ENCODE data around the gene JAG1.

JAG1 gene

DNA sequence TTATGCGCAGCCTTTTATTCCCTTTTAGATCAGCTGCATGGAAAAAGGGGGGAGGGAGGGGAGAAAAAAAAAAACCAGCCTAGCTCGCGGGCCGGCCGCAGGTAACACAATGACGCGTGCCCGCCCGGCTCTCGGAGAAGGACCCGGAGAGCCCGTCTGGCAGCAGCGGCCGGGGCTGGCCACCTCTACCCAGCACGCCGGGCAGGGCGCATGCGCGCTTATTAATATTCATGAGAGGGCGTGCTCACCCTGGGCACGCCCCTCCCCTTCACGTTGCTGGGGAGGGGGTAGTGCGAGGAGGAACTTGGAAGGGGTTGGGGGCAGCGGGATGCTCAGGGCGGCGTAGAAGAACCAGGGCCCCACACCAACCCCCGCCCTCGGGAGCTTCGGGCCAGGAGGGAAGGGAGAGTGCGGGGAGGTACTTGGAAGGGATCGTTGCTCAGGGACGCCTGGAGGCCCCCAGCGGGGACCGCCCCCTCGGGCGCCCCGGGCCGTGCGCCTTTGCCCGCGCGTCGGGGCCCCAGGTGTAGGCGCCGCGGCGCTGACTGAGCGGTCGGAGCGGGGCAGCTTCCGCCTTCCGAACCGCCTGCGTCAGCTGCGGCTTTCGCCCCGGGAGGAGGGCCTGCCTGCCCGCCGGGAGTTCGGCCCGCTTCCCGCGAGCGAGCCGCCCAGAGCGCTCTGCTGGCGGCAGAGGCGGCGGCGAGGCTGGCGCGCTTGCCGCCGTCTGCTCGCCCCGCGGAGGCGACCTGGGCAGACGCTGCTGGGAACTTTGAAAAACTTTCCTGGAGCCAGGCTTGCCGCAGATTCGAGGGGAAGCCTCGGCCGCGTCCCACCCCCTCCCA, at the start of gene JAG1:
TSS of gene JAG1 (minus strand) at position 158 of the 842 bp plus-strand sequence. CDS start 469 bp downstream, outside the sequence.
- peak within 1 kb of the TSS; percentile 82 for H3K4me3 ChIP-seq (ENCODE audit: low read length)
- DNase-seq (ENCODE audit: low read depth), result peak; percentile 91
- TF ChIP-seq, protein P1, sequence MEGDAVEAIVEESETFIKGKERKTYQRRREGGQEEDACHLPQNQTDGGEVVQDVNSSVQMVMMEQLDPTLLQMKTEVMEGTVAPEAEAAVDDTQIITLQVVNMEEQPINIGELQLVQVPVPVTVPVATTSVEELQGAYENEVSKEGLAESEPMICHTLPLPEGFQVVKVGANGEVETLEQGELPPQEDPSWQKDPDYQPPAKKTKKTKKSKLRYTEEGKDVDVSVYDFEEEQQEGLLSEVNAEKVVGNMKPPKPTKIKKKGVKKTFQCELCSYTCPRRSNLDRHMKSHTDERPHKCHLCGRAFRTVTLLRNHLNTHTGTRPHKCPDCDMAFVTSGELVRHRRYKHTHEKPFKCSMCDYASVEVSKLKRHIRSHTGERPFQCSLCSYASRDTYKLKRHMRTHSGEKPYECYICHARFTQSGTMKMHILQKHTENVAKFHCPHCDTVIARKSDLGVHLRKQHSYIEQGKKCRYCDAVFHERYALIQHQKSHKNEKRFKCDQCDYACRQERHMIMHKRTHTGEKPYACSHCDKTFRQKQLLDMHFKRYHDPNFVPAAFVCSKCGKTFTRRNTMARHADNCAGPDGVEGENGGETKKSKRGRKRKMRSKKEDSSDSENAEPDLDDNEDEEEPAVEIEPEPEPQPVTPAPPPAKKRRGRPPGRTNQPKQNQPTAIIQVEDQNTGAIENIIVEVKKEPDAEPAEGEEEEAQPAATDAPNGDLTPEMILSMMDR (conservative IDR thresholded peaks at IDR 0.05; ENCODE audit: low read length), result no peak

DNA sequence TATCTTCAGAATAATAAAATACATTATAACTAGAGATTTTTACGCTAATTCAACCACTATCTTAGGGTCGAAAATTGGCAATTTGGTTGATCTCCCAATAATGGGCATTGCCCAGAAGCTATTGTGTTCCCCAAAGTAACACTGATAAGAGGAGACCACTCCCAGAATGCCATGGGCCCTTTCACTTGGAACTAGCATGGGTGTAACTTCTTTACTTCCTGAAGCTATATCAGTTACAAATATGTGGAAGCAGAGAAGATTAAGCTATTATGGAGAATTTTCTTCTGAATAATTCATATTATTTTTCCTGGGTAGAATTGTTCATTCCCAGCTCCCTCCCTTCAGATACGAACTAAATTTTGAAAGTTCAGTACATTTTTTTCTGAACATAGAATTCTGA, 48.2 kb upstream of the JAG1 start:
- no peak for DNase-seq (ENCODE audit: low read depth)
- TF ChIP-seq, protein P1 (conservative IDR thresholded peaks at IDR 0.05; ENCODE audit: low read length), result no peak

DNA sequence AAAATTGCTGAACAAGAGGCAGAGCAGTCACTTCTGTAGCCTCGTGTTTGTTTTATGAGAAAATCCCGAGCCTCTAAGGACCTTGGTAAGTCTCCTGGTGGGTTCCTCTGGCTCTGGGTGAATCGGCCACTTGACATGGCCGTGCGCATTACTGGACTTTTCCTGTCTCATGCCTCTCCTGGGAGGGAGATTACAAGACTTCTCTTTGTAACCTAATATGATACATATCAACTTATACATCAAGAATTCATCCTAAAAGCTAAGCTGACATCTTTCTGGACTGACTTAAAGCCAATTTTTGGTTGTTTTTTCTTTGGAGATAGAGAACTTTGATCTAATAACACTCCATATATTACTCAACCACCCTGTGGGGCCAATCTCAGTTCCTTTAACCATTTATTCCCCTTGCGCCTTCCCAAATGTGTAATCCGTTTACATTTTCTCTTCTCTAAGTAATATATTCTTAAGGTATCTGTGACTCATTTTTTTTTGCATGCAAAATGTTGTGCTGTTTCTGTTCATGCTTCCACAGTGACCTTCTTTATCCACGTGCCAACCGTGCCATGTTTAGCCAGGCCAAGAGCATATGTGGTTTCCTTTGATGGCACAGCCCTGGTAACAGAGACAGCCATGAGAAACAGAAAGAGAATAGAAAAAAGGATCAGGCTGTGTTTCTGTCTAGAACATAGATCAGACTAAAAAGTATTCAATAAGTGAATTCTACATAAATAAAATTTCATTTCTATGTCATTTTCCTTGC, 47.5 kb upstream of the JAG1 start:
- no peak for DNase-seq (ENCODE audit: low read depth)
- TF ChIP-seq, protein P1 (conservative IDR thresholded peaks at IDR 0.05; ENCODE audit: low read length), result no peak
- H3K4me3 ChIP-seq (ENCODE audit: low read length), result no peak overlapping the region

More for the DNA sequence above, 48.2 kb upstream of the JAG1 start:
- no peak overlapping the region for H3K4me3 ChIP-seq (ENCODE audit: low read length)

DNA sequence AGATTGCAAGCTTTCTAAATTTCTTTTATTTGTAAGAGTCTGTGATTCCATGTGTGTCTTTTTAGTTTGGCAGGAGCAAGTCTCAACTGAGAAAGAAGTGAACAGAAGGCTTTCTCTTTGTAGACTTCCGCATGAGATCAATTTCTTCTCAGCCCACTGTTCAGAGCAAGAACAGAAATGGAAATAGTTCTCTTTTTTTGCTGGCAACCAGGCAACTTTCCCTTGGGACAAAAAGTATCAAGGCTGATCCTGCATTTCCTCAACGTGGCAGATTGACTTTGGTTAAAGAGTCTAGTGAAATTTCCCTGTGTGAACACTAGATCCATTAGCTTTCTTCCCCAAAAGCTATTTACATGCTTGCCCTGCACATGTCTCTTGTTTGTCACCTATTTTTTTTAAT, 46.8 kb upstream of the JAG1 start:
- H3K4me3 ChIP-seq (ENCODE audit: low read length), result no peak overlapping the region
- DNase-seq (ENCODE audit: low read depth), result no peak
- TF ChIP-seq, protein P1 (conservative IDR thresholded peaks at IDR 0.05; ENCODE audit: low read length), result no peak

DNA sequence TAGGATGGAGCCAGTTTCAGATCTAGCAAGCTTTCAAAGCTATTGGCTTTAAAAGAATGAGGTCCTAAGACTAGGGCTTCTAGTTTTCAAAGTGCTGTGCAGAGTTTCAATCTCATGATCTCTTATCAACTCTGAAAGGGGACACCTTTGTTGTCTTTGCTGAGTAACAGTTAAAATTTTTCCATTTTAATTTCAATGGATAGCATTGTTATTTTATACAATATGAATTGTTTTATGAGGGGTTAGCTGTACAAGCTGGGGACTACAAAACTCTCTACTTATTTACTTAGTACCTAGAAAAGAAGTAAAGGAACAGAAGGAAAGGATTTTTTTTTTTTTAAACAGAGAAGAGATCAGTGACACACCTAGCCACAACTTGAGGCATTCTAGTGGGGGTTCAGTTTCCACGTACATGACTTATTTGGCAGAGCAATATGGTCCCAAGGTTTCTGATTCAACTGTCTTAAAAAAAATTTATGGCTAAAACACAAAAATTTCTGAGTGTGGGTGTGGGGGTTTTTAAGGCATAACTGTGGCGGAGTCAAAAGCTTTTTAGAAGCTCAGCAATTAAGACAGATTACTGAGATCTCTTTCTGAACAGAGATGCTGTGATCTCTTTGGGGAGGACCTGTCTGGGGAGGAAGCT, 46.1 kb upstream of the JAG1 start:
- no peak overlapping the region for H3K4me3 ChIP-seq (ENCODE audit: low read length)
- TF ChIP-seq, protein P1 (conservative IDR thresholded peaks at IDR 0.05; ENCODE audit: low read length), result no peak
- DNase-seq (ENCODE audit: low read depth), result no peak

DNA sequence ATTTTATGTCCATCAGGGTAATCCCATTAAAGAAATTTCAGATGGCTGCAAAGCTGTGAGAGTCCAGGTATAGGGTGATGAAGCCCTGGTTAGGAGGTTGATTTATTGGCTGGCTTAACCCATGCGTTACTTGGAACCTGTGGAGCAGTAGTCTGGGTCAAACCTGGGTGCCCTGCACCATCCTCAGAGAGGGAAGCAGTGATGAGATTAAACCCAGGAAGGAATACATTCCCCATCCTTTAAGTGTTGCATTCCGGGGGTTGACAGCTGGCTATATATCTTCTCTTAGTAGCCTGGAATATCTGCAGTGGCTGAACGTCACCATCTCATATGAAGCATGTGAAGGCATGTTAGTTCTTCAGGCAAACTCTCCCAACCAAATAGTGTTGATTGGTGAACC, 44.9 kb upstream of the JAG1 start:
- DNase-seq (ENCODE audit: low read depth), result no peak
- TF ChIP-seq, protein P1 (conservative IDR thresholded peaks at IDR 0.05; ENCODE audit: low read length), result no peak
- H3K4me3 ChIP-seq (ENCODE audit: low read length), result no peak overlapping the region
